HEK293 (cell line): Measurements from ENCODE around the gene SAMD4B.

Source experiments
- BCL11A ChIP-seq: fragments of 450-650 bp; formaldehyde crosslinking; IDR thresholded peaks from 2 replicates; pipeline ENCODE4 v1.5.1; 2016; ENCODE audit warnings: low read depth, missing biosample characterization, missing genetic modification characterization
- CTCF ChIP-seq: fragments of 450-650 bp; formaldehyde crosslinking; IDR thresholded peaks from 2 replicates; pipeline ENCODE4 v1.5.1; 2016; ENCODE audit warnings: missing biosample characterization, missing genetic modification characterization
- HIC1 ChIP-seq: fragments of 450-650 bp; formaldehyde crosslinking; IDR thresholded peaks from 2 replicates; pipeline ENCODE4 v1.5.1; 2016; ENCODE audit warnings: missing biosample characterization, missing genetic modification characterization
- KLF10 ChIP-seq: fragments of 450-650 bp; IDR thresholded peaks from 2 replicates; pipeline ENCODE4 v1.5.1; 2018; ENCODE audit warnings: missing biosample characterization, mild to moderate bottlenecking, missing genetic modification characterization
- KLF8 ChIP-seq: fragments of 450-650 bp; formaldehyde crosslinking; IDR thresholded peaks from 2 replicates; pipeline ENCODE4 v1.5.1; 2016; ENCODE audit warnings: missing biosample characterization, missing genetic modification characterization
- MYNN ChIP-seq: fragments of 450-650 bp; formaldehyde crosslinking; IDR thresholded peaks from 2 replicates; pipeline ENCODE4 v1.5.1; 2016; ENCODE audit warnings: missing biosample characterization, missing genetic modification characterization, borderline replicate concordance
- MZF1 ChIP-seq: fragments of 450-650 bp; formaldehyde crosslinking; IDR thresholded peaks from 2 replicates; pipeline ENCODE4 v1.5.1; 2017; ENCODE audit warnings: missing biosample characterization, missing genetic modification characterization, borderline replicate concordance
- SP2 ChIP-seq: fragments of 450-650 bp; formaldehyde crosslinking; IDR thresholded peaks from 2 replicates; pipeline ENCODE4 v1.5.1; 2016; ENCODE audit warnings: missing biosample characterization, missing genetic modification characterization
- SP3 ChIP-seq: fragments of 450-650 bp; formaldehyde crosslinking; IDR thresholded peaks from 2 replicates; pipeline ENCODE4 v1.5.1; 2016; ENCODE audit warnings: missing biosample characterization, missing genetic modification characterization
- ZBTB10 ChIP-seq: fragments of 450-650 bp; formaldehyde crosslinking; IDR thresholded peaks from 2 replicates; pipeline ENCODE4 v1.5.1; 2016; ENCODE audit warnings: missing biosample characterization, missing genetic modification characterization
- ZBTB17 ChIP-seq: fragments of 450-650 bp; formaldehyde crosslinking; IDR thresholded peaks from 2 replicates; pipeline ENCODE4 v1.5.1; 2016; ENCODE audit warnings: missing biosample characterization, missing genetic modification characterization
- ZFP37 ChIP-seq: fragments of 450-650 bp; formaldehyde crosslinking; IDR thresholded peaks from 2 replicates; pipeline ENCODE4 v1.5.1; 2016; ENCODE audit warnings: missing biosample characterization, missing genetic modification characterization
- ZFP41 ChIP-seq: fragments of 450-650 bp; formaldehyde crosslinking; IDR thresholded peaks from 2 replicates; pipeline ENCODE4 v1.5.1; 2016; ENCODE audit warnings: missing biosample characterization, missing genetic modification characterization, borderline replicate concordance
- ZFP69B ChIP-seq: fragments of 450-650 bp; formaldehyde crosslinking; IDR thresholded peaks from 2 replicates; pipeline ENCODE4 v1.5.1; 2016; ENCODE audit warnings: missing biosample characterization, missing genetic modification characterization
- ZNF146 ChIP-seq: fragments of 450-650 bp; formaldehyde crosslinking; IDR thresholded peaks from 2 replicates; pipeline ENCODE4 v1.5.1; 2016; ENCODE audit warnings: missing biosample characterization, missing genetic modification characterization
- ZNF16 ChIP-seq: fragments of 450-650 bp; formaldehyde crosslinking; IDR thresholded peaks from 2 replicates; pipeline ENCODE4 v1.5.1; 2016; ENCODE audit warnings: low read depth, missing biosample characterization, missing genetic modification characterization
- ZNF211 ChIP-seq: fragments of 450-650 bp; formaldehyde crosslinking; IDR thresholded peaks from 2 replicates; pipeline ENCODE4 v1.5.1; 2016; ENCODE audit warnings: low read depth, missing biosample characterization, missing genetic modification characterization
- ZNF24 ChIP-seq: fragments of 450-650 bp; formaldehyde crosslinking; IDR thresholded peaks from 2 replicates; pipeline ENCODE4 v1.5.1; 2016; ENCODE audit warnings: missing biosample characterization, missing genetic modification characterization
- ZNF394 ChIP-seq: fragments of 450-650 bp; formaldehyde crosslinking; IDR thresholded peaks from 2 replicates; pipeline ENCODE4 v1.5.1; 2016; ENCODE audit warnings: missing biosample characterization, missing genetic modification characterization, mild to moderate bottlenecking, moderate library complexity, borderline replicate concordance
- ZNF449 ChIP-seq: fragments of 450-650 bp; formaldehyde crosslinking; IDR thresholded peaks from 2 replicates; pipeline ENCODE4 v1.5.1; 2017; ENCODE audit warnings: missing biosample characterization, mild to moderate bottlenecking, missing genetic modification characterization, moderate library complexity
- ZNF580 ChIP-seq: fragments of 450-650 bp; formaldehyde crosslinking; IDR thresholded peaks from 2 replicates; pipeline ENCODE4 v1.5.1; 2016; ENCODE audit warnings: missing biosample characterization, missing genetic modification characterization
- ZNF639 ChIP-seq: fragments of 450-650 bp; formaldehyde crosslinking; IDR thresholded peaks from 2 replicates; pipeline ENCODE4 v1.5.1; 2016; ENCODE audit warnings: missing biosample characterization, missing genetic modification characterization
- ZNF645 ChIP-seq: fragments of 450-650 bp; formaldehyde crosslinking; IDR thresholded peaks from 2 replicates; pipeline ENCODE4; 2016; ENCODE audit warnings: missing biosample characterization, missing genetic modification characterization
- ZNF843 ChIP-seq: fragments of 450-650 bp; formaldehyde crosslinking; IDR thresholded peaks from 2 replicates; pipeline ENCODE4 v1.5.1; 2016; ENCODE audit warnings: missing biosample characterization, missing genetic modification characterization
- ZSCAN30 ChIP-seq: fragments of 450-650 bp; IDR thresholded peaks from 2 replicates; pipeline ENCODE4 v1.5.1; 2018; ENCODE audit warnings: missing biosample characterization, mild to moderate bottlenecking, missing genetic modification characterization, moderate library complexity
- ZXDB ChIP-seq: fragments of 450-650 bp; formaldehyde crosslinking; IDR thresholded peaks from 2 replicates; pipeline ENCODE4 v1.5.1; 2016; ENCODE audit warnings: missing biosample characterization, missing genetic modification characterization

SAMD4B gene

GRCh38 chr19:39406656-39407409 lies 64.6 kb downstream of the SAMD4B start, which contains the start of gene ZFP36 (continued):
- peak; percentile 90 for TF ChIP-seq CTCF (tag by site-specific recombination)
- peak; percentile 92 for TF ChIP-seq ZBTB17 (tag by site-specific recombination)
- TF ChIP-seq ZFP69B (tag by site-specific recombination), result peak; percentile 72; the same call in 1 of the 2 replicates
- peak; percentile 71; the same call in 1 of the 2 replicates for TF ChIP-seq ZNF16
- 0 out of 2 replicates have a peak, but pooled peaks have one; percentile 15 for TF ChIP-seq ZNF580
- peak; percentile 75 for TF ChIP-seq ZNF639 (tag by site-specific recombination)
- TF ChIP-seq HIC1 (tag by site-specific recombination), result peak; percentile 74
- no peak for TF ChIP-seq ZNF645 (tag by site-specific recombination)
- peak; percentile 75 for TF ChIP-seq SP3 (tag by site-specific recombination)
- TF ChIP-seq ZFP37 (tag by site-specific recombination), result peak; percentile 96
- TF ChIP-seq ZNF24, result peak; percentile 78
- TF ChIP-seq SP2 (tag by site-specific recombination), result peak; percentile 39; the same call in 1 of the 2 replicates
- TF ChIP-seq ZNF211, result no peak
- TF ChIP-seq ZFP41 (tag by site-specific recombination), result peak; percentile 29; the same call in 1 of the 2 replicates
- peak; percentile 65; the same call in 1 of the 2 replicates for TF ChIP-seq ZNF843 (tag by site-specific recombination)
- peak; percentile 93 for TF ChIP-seq ZNF449
- TF ChIP-seq MZF1, result peak; percentile 94
- peak; percentile 35; the same call in 1 of the 2 replicates for TF ChIP-seq BCL11A
- TF ChIP-seq ZNF394 (tag by site-specific recombination), result peak; percentile 67
- TF ChIP-seq ZXDB, result peak; percentile 76; the same call in 1 of the 2 replicates
- TF ChIP-seq KLF8 (tag by site-specific recombination), result peak; percentile 78
- TF ChIP-seq ZBTB10 (tag by site-specific recombination), result peak; percentile 93
- TF ChIP-seq ZSCAN30 (tag by site-specific recombination), result peak; percentile 52
- no peak for TF ChIP-seq MYNN
- TF ChIP-seq ZNF146 (tag by site-specific recombination), result no peak
- peak; percentile 75; the same call in 1 of the 2 replicates for TF ChIP-seq KLF10
